ENCODE data around the gene AHI1. TPM values are rescaled to one million over a fixed set of nuclear protein-coding genes. Genes with fewer than 3 reads are reported as not detected.

Gene AHI1
- total RNA-seq, 1 experiment from 2014 or later, result 8.9 TPM

- no peaks in the 10 kb centered on the region for H3K9me3 ChIP-seq (ENCODE audit: low read length)
- no peaks in the 10 kb centered on the region for H3K9me2 ChIP-seq (replicated peaks; ENCODE audit: low read length)
- BruUV-seq (replicated peaks), result no TSS peak
- no peak for DNase-seq
- H3K4me1 ChIP-seq (ENCODE audit: insufficient read depth, low read length), result peaks cover 3% of the 10 kb centered on the region; the same call in 1 of the 2 replicates
- H3K4me2 ChIP-seq (ENCODE audit: low read length), result no peak overlapping the region
- H3K9ac ChIP-seq (ENCODE audit: low read length), result no peak overlapping the region
- intact Hi-C loops (cut with micrococcal nuclease), result no loop called here
- CTCF ChIA-PET, result no interaction called here
- no peak for TF ChIP-seq CTCF (conservative IDR thresholded peaks at IDR 0.05; ENCODE audit: low read depth, low read length)
- no peak for TF ChIP-seq EZH2 (IDR thresholded peaks at IDR 0.05; ENCODE audit: low read length, unreplicated experiment)
- no peak for TF ChIP-seq EZH2phosphoT487 (IDR thresholded peaks at IDR 0.05; ENCODE audit: borderline replicate concordance, low read length)
- H4K20me1 ChIP-seq (ENCODE audit: low read length), result no peaks in the 10 kb centered on the region
- no peaks in the 10 kb centered on the region for H3K36me3 ChIP-seq (ENCODE audit: low read depth, low read length)
- H3K27me3 ChIP-seq (ENCODE audit: low read length), result no peaks in the 10 kb centered on the region
- H2AFZ ChIP-seq (ENCODE audit: low read length), result no peak overlapping the region
- POLR2A ChIA-PET (ENCODE audit: unreplicated experiment), result no interaction called here
- H3F3A ChIP-seq (ENCODE audit: low read length, unreplicated experiment), result no peaks in the 10 kb centered on the region
- H3K4me3 ChIP-seq (ENCODE audit: low read length), result no peak overlapping the region
- ATAC-seq, result no peak
- H3K79me2 ChIP-seq (ENCODE audit: low read length), result no peaks in the 10 kb centered on the region
- H3K27ac ChIP-seq (ENCODE audit: low read length), result no peak overlapping the region
Observed at GRCh38 chr6:135503703-135504475, 6.3 kb upstream of the AHI1 start.

GRCh38 chr6:135499441-135500340 is 2.2 kb upstream of the AHI1 start:
- no TSS peak for BruUV-seq (replicated peaks)
- ChIA-PET POLR2A (ENCODE audit: unreplicated experiment) (no interaction called here), CTCF (no interaction called here)
- Histone ChIP-seq H3K4me1 (ENCODE audit: insufficient read depth, low read length) (peaks cover 12% of the 10 kb centered on the region), H3K4me3 (ENCODE audit: low read length) (no peak overlapping the region), H4K20me1 (ENCODE audit: low read length) (no peaks in the 10 kb centered on the region), H2AFZ (ENCODE audit: low read length) (no peak overlapping the region), H3K36me3 (ENCODE audit: low read depth, low read length) (peaks cover under 1% of the 10 kb centered on the region; the same call in 1 of the 2 replicates), H3K9me3 (ENCODE audit: low read length) (no peaks in the 10 kb centered on the region), H3F3A (ENCODE audit: low read length, unreplicated experiment) (no peaks in the 10 kb centered on the region), H3K79me2 (ENCODE audit: low read length) (peaks cover 25% of the 10 kb centered on the region), H3K4me2 (ENCODE audit: low read length) (no peak overlapping the region), H3K9ac (ENCODE audit: low read length) (no peak overlapping the region), H3K27me3 (ENCODE audit: low read length) (no peaks in the 10 kb centered on the region), H3K27ac (ENCODE audit: low read length) (no peak overlapping the region), H3K9me2 (replicated peaks; ENCODE audit: low read length) (no peaks in the 10 kb centered on the region)
- intact Hi-C loops (cut with micrococcal nuclease), result no loop called here
- DNase-seq (no peak), ATAC-seq (no peak)
- TF ChIP-seq EZH2 (IDR thresholded peaks at IDR 0.05; ENCODE audit: low read length, unreplicated experiment) (no peak), EZH2phosphoT487 (IDR thresholded peaks at IDR 0.05; ENCODE audit: borderline replicate concordance, low read length) (no peak), CTCF (conservative IDR thresholded peaks at IDR 0.05; ENCODE audit: low read depth, low read length) (no peak)

Data from PC-3 (cell line).